Kasumi-1 (cell line): ENCODE measurements around the gene DNAJA3.
"Not testable (repeated sequence)": the region's sequence is repeated elsewhere in the genome, so short reads cannot be mapped to it uniquely, and the experiment has no call there.

ENCODE experiments used
- DNase-seq, 2 experiments: peaks; one replicate each; lab custom pipeline; 2025; lab: John Stamatoyannopoulos, UW

DNAJA3 gene

DNA sequence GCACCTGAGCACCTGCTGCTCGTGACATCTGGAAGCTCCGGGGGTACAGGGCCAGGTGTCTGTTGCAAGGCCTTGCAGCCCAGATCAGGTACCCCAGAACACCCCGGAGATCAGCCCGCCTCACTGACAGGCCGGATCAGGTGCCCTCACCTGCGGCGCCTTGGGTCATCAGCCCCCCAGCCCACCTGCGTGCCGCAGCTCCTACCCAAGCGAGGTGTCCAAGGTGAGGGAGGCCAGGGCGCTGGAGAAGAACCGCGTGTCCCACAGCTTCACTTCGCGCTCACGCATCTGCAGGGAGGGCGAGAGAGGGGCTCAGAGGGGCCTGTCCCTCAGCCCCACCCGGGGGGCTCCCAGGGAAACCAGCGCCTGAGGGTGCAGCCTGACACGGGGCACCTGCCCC, 37.9 kb upstream of the DNAJA3 start:
- DNase-seq, result no peak

GRCh38 chr16:4388271-4389021, 37.2 kb upstream of the DNAJA3 start:
- DNase-seq, result no peak

DNA sequence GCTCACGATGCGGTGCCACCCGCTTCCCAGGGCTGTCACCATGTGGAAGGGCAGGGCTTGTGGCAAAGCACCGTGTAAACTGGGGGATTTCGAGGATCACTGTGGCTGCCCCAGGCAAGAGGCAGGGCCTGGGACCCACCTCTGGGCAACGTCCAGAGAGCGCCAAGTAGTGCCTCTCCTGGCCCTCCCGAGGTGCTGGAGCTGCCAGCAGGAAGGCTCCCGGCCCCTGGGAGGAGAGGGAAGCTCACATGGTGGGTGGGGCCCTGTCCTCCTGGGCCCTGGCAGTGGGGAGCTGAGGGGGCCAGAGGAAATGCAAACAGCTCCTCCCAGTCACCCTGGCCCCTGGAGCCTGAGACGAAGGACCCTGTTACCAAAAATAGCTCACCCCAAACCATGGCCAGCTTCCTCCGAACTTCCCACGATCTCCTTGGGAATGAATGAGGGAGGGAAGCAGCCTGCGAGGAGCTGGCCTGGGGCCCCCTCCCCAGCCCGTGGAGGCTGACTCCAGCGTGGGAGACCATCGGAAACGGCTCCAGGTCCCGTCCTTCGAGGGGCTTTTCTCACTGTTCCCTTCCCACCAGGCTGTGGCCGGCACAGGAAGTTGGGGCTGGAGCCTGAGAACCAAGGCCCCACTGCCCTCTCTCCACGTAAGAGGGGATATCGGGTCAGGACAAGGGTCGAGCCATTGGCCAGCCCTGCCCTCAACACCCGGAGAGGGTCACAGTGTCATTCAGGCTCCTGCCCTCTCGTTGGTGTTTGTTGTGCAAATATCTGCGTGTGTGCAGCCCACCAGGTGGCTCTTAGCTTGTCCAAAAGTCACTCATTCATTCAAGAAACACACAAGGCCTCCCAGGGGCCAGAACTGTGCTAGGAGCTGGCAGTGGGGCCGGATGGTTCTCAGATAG, 36.4 kb upstream of the DNAJA3 start:
- DNase-seq, result no peak

GRCh38 chr16:4390266-4391260, 35.1 kb upstream of the DNAJA3 start:
- DNase-seq, result no peak

- no peak for DNase-seq
These were observed 33.9 kb upstream of the DNAJA3 start for GRCh38 chr16:4391631-4392381.

DNA sequence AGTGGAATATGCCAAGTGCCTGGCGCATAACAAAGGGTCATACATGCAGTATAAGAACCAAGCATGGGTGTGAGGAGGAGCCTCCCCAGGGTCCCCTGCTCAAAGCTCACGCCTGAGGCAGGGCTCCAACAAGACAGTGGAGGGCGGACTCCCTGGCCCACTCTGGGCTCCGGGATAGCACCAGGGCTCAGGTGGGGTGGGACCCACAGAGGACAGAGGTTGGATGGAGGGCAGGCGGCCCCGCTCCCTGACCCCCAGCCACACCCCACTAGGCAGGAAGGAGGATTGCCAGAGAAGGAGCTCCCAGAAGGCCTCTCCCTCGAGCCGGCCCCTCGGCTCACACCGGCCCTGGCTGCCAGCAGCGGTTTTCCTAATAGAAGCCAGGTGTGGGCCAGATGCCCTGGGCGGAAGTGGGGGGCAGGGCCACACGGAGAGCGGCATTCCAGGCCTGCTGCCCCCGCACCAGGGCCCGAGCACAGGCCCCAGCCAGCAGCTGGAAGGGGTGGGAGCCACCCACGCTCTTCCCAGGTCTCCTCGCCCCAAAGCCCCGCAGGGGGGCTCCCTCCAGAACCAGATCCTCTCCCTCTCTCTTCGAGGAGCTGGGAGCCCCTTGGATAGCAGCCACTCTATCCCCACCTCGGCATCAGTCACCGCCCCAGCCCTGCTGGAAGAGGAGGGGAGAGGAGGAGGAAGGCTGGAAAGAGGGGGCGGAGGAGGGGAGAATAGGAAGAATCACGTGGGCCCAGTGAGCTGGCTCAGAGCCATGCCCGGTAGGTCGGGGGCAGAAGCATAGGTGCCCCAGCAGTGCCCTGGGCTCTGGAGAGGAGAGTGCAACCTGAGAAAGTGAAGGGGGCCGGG, 33.1 kb upstream of the DNAJA3 start:
- no peak for DNase-seq

GRCh38 chr16:4393240-4393600, 32.4 kb upstream of the DNAJA3 start:
- no peak for DNase-seq

GRCh38 chr16:4393850-4394249, 31.8 kb upstream of the DNAJA3 start:
- not testable (repeated sequence) for DNase-seq

DNA sequence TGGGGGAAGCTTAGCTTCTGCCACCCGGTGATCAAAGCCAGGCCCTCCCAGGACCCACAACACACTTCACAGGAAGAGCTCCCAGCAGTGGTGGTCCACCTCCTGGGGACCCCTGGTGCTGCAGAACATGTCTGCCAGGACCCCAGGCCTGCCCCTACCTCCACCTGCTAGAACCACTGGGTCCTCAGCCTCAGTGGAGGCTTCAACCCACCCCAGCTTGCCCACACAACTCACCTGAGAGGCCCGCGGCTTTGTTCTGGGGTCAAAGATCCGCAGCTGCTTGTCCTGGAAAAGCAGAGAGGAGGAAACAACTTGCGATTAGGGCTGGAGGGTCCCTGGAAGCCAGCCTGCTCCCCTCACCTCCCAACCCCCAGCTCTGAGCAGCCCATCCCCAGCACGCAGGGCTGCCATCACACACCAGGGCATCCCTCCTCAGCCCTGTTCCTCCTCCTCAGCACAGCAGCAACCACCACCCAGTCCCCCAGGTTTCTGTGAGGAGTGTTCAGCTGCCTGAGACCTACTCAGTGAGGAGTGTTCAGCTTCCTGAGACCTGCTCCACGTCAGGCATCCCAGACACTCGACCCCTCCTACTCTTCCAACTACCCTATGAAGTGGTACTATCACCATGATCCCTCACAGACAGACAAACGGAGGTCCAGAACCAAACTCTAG, 30.5 kb upstream of the DNAJA3 start:
- no peak for DNase-seq

DNA sequence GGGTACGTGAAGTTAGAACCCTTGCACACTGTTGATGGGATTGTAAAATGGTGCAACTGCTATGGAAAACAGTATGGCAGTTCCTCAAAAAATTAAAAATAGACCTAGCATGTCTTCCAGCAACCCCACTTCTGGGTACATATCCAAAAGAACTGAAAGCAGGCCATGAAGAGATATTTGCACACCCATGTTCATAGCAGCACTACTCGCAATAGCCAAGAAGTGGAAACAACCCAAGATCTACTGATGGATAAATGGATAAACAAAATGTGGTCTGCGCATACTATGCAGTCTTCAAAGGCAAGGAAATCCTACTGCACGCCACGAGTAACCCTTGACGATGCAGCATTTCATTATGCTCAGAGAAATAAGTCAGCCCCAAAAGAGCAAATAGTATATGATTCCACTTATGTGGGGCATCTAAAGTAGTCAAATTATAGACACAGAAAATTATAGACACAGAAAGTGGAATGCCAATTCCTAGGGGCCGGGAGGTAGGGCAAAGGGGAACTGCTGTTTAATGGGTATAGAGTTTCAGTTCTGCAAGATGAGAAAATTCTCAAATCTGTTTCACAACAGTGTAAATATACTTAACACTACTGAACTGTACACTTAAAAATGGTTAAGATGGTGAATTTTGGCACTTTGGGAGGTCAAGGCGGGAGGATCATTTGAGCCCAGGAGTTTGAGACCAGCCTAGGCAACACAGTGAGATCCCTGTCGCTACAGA, 26.5 kb upstream of the DNAJA3 start:
- no peak for DNase-seq

DNA sequence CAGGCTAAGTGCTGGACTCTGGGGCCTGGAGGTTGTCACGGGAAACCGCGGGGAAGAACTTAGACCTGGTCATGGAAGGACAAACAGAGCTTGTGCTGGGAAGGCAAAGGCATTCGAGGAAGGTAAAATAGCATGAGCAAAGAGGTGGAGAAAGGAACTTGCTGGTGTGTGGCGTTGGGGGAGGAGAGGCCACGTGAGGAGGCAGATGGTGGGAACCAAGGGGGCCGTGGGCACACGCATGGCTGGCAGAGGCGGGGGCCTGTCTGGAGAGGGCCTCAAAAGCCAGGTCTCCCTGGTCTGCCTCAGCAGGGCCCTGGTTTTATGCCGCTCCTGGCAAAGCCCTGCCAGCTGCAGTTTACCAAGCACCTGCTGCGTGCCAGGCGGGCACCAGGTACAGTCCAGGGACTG, 24.6 kb upstream of the DNAJA3 start:
- DNase-seq, result no peak

DNA sequence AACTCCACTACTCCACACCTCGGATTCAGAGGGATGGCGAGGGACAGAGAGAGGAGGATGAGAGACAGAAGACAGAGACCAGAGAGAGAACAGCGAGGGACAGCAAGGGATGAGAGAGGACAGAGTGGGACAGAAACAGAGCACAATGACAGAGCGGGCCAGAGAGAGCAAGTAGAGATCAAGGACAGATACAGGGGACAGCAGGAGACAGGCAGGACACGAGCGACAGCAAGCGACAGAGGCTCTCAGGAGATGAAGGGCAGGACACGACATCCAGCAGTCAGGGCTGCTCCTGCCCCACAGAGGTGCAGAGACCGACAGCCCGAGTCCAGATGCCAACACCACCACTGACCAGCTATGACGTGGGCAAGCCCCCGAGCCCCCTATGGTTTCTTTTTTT, 24.2 kb upstream of the DNAJA3 start:
- DNase-seq, result no peak

- peak; percentile 18 to 30 for DNase-seq
These were observed 23.1 kb upstream of the DNAJA3 start for GRCh38 chr16:4402439-4403132.

DNA sequence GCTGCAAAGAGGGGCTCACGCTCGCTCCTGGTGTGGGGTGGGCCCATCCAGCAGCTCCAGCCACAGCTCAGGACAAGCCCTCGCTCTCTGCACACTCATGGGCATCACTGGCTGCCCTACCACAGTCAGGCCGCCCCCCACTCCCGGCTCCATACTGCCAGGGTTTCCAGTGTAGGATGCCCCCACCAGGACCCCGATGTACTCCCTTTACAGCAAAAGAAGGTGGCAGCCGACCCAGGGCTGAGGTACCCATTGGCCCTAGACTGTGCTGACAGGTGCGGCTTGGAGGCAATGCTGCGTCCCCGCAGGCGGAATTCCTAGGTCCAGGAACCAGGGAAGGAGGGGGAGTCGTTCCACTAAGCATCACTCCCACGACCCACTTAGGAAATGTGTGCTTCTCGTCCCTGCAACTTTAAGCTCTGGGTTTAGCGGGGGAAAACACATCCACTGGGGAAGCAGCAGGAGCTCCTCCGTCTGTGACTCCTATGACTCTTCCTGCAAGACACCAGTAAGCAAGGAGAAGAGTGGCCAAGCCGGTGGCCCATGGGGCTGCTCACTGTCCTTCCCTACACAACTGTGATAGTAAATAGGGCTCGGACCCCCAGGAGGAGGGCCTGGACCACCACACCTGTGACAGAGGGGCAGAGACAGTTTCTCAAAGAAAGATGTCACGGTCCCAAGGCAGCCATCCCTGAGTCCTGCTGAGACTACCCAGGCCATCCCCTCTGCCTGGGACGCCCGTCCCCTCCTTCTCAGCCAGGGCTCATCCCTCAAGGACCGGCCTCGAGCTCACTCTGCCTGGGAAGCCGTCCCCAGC, 22.3 kb upstream of the DNAJA3 start:
- no peak for DNase-seq

- DNase-seq, result peak; percentile 24 to 45
These were observed 21.3 kb upstream of the DNAJA3 start for GRCh38 chr16:4404247-4404966.

DNA sequence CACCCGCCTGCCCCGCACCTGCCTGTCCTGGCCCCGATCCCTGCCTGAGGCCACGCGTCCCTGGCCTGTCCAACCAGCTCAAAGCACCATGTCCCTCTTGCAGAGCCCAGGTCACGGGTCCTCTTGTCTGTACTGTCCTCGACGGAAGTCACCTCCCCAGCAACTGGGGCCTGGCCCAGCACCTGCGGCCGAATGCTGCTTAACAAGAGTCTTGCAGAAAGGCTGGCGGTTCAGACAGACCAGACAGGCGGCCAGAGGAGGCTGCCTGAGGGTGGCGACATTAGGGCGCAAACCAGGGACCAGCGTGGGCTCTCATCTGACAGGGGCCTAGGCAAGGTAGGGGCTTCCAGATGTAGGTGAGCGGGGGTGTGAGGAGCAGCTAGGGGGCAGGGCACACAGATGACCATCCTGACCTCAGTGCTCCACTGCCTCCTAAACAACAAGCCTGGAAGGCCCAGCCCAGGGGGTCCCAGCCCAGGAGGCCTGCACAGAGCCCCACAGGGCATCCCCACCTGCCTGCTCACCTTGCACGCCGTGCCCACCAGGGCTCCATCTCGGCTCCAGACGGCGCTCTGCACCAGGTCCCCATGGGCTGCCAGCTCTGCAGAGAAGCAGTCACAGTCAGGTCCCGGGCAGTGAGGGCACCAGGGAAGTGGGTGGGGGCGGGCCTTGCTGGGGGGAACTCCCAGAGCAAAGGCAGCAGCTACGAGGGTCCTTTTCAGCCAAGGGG, 20.5 kb upstream of the DNAJA3 start:
- no peak for DNase-seq
